Measurements from ENCODE around the gene BMP2K. TPM values are rescaled to one million over a fixed set of nuclear protein-coding genes. Genes with fewer than 3 reads are reported as not detected.
A peak's percentile ranks its signal among the peaks of the same experiment; 100 is the strongest.

Gene BMP2K
- total RNA-seq, 1 donor from 2014 or later = 33.3 TPM

GRCh38 chr4:78779280-78779679 lies 3.1 kb downstream of the BMP2K start:
- H2AFZ ChIP-seq (ENCODE audit: low read depth, low read length) = no peak overlapping the region

GRCh38 chr4:78780093-78780492 lies 3.9 kb downstream of the BMP2K start:
- FAIRE-seq = no peak
- Histone ChIP-seq H3K36me3 (ENCODE audit: insufficient read depth, low read length) (no peaks in the 10 kb centered on the region), H3K9me3 (ENCODE audit: insufficient read depth, low read depth, low read length) (no peaks in the 10 kb centered on the region), H2AFZ (ENCODE audit: low read depth, low read length) (no peak overlapping the region), H3K4me1 (ENCODE audit: insufficient read depth, low read length) (peaks cover 20% of the 10 kb centered on the region), H3K4me3 (ENCODE audit: insufficient read depth, low read depth, low read length) (no peak overlapping the region), H3K4me2 (ENCODE audit: low read length) (no peak overlapping the region), H3K79me2 (ENCODE audit: insufficient read depth, low read length) (peaks cover 76% of the 10 kb centered on the region), H3K27me3 (ENCODE audit: insufficient read depth, low read length) (no peaks in the 10 kb centered on the region), H3K9ac (ENCODE audit: low read length) (no peak overlapping the region), H3K27ac (ENCODE audit: low read depth, low read length) (no peak overlapping the region), H4K20me1 (ENCODE audit: insufficient read depth, low read length) (peaks cover 41% of the 10 kb centered on the region)
- no peaks in the 10 kb centered on the region for H3K36me3 Mint-ChIP-seq (ENCODE audit: low read depth, unreplicated experiment)
- DNase-seq (ENCODE audit: low read depth) = no peak
- TF ChIP-seq EZH2 (IDR thresholded peaks at IDR 0.05; ENCODE audit: insufficient read depth, low read length) (no peak), CTCF (IDR thresholded peaks at IDR 0.05; ENCODE audit: insufficient read depth, low read depth, low read length) (no peak)
- peaks cover 11% of the 10 kb centered on the region for H3K4me1 Mint-ChIP-seq (ENCODE audit: low read depth, unreplicated experiment)
- H3K27me3 Mint-ChIP-seq (ENCODE audit: low read depth, unreplicated experiment) = no peaks in the 10 kb centered on the region
- H3K9me3 Mint-ChIP-seq (ENCODE audit: unreplicated experiment) = no peaks in the 10 kb centered on the region
- no peak overlapping the region for H3K27ac Mint-ChIP-seq (ENCODE audit: unreplicated experiment)
- H3K4me3 Mint-ChIP-seq (ENCODE audit: unreplicated experiment) = no peak overlapping the region

More at GRCh38 chr4:78779280-78779679, 3.1 kb downstream of the BMP2K start:
- Histone ChIP-seq H3K9me3 (ENCODE audit: insufficient read depth, low read depth, low read length) (no peaks in the 10 kb centered on the region), H3K27ac (ENCODE audit: low read depth, low read length) (no peak overlapping the region), H3K4me1 (ENCODE audit: insufficient read depth, low read length) (peaks cover 19% of the 10 kb centered on the region), H3K79me2 (ENCODE audit: insufficient read depth, low read length) (peaks cover 70% of the 10 kb centered on the region), H4K20me1 (ENCODE audit: insufficient read depth, low read length) (peaks cover 41% of the 10 kb centered on the region), H3K27me3 (ENCODE audit: insufficient read depth, low read length) (no peaks in the 10 kb centered on the region), H3K4me3 (ENCODE audit: insufficient read depth, low read depth, low read length) (no peak overlapping the region), H3K36me3 (ENCODE audit: insufficient read depth, low read length) (no peaks in the 10 kb centered on the region), H3K9ac (ENCODE audit: low read length) (no peak overlapping the region), H3K4me2 (ENCODE audit: low read length) (peak overlapping the region; percentile 90)
- Mint-ChIP-seq H3K4me3 (ENCODE audit: unreplicated experiment) (no peak overlapping the region), H3K36me3 (ENCODE audit: low read depth, unreplicated experiment) (no peaks in the 10 kb centered on the region), H3K4me1 (ENCODE audit: low read depth, unreplicated experiment) (peaks cover 5% of the 10 kb centered on the region), H3K27me3 (ENCODE audit: low read depth, unreplicated experiment) (no peaks in the 10 kb centered on the region), H3K27ac (ENCODE audit: unreplicated experiment) (no peak overlapping the region), H3K9me3 (ENCODE audit: unreplicated experiment) (no peaks in the 10 kb centered on the region)
- TF ChIP-seq EZH2 (IDR thresholded peaks at IDR 0.05; ENCODE audit: insufficient read depth, low read length) = no peak
- TF ChIP-seq CTCF (IDR thresholded peaks at IDR 0.05; ENCODE audit: insufficient read depth, low read depth, low read length) = no peak
- DNase-seq (ENCODE audit: low read depth) = peak; percentile 45
- peak; percentile 26 for FAIRE-seq

- H3K9me3 Mint-ChIP-seq (ENCODE audit: unreplicated experiment) = no peaks in the 10 kb centered on the region
- H3K4me3 Mint-ChIP-seq (ENCODE audit: unreplicated experiment) = no peak overlapping the region
- no peak overlapping the region for H3K27ac ChIP-seq (ENCODE audit: low read depth, low read length)
- no peaks in the 10 kb centered on the region for H3K36me3 ChIP-seq (ENCODE audit: insufficient read depth, low read length)
- H3K4me2 ChIP-seq (ENCODE audit: low read length) = no peak overlapping the region
- H3K4me1 ChIP-seq (ENCODE audit: insufficient read depth, low read length) = peaks cover 18% of the 10 kb centered on the region
- H3K9me3 ChIP-seq (ENCODE audit: insufficient read depth, low read depth, low read length) = no peaks in the 10 kb centered on the region
- peaks cover 41% of the 10 kb centered on the region for H4K20me1 ChIP-seq (ENCODE audit: insufficient read depth, low read length)
- H3K36me3 Mint-ChIP-seq (ENCODE audit: low read depth, unreplicated experiment) = no peaks in the 10 kb centered on the region
- no peak overlapping the region for H2AFZ ChIP-seq (ENCODE audit: low read depth, low read length)
- no peak overlapping the region for H3K4me3 ChIP-seq (ENCODE audit: insufficient read depth, low read depth, low read length)
- H3K4me1 Mint-ChIP-seq (ENCODE audit: low read depth, unreplicated experiment) = peaks cover 15% of the 10 kb centered on the region
- no peaks in the 10 kb centered on the region for H3K27me3 ChIP-seq (ENCODE audit: insufficient read depth, low read length)
- peaks cover 86% of the 10 kb centered on the region for H3K79me2 ChIP-seq (ENCODE audit: insufficient read depth, low read length)
- TF ChIP-seq EZH2 (IDR thresholded peaks at IDR 0.05; ENCODE audit: insufficient read depth, low read length) = no peak
- TF ChIP-seq CTCF (IDR thresholded peaks at IDR 0.05; ENCODE audit: insufficient read depth, low read depth, low read length) = no peak
- no peaks in the 10 kb centered on the region for H3K27me3 Mint-ChIP-seq (ENCODE audit: low read depth, unreplicated experiment)
- DNase-seq (ENCODE audit: low read depth) (no peak), FAIRE-seq (peak; percentile 23)
- H3K27ac Mint-ChIP-seq (ENCODE audit: unreplicated experiment) = no peak overlapping the region
- H3K9ac ChIP-seq (ENCODE audit: low read length) = no peak overlapping the region
Observed at GRCh38 chr4:78781139-78781538, 5.0 kb downstream of the BMP2K start.
